PC-9 (cell line): Measurements from ENCODE around the gene NSMCE1. TPM values are rescaled to one million over a fixed set of nuclear protein-coding genes. Genes with fewer than 3 reads are reported as not detected.
"Not testable (repeated sequence)": the region's sequence is repeated elsewhere in the genome, so short reads cannot be mapped to it uniquely, and the experiment has no call there.

Experiments used
- BruUV-seq: library from RNA; stranded (reverse); fragments of 400-500 nt; replicated peaks from 2 replicates; lab custom pipeline; 2021; lab: Mats Ljungman, UMichigan
- CTCF ChIA-PET: fragments of 300-600 bp; sonication (Branson Sonifier 250); formaldehyde crosslinking; loops from one replicate; lab custom pipeline; 2022; ENCODE audit warnings: antibody characterized with exemption; lab: Charles Lee
- POLR2A ChIA-PET: fragments of 300-600 bp; sonication (Branson Sonifier 250); formaldehyde crosslinking; loops from one replicate; lab custom pipeline; 2022; ENCODE audit warnings: antibody characterized with exemption; ENCODE audit not compliant: unreplicated experiment; lab: Charles Lee
- DNase-seq, 2 experiments: peaks; one replicate each; pipeline versions ENCODE4 v3.0.0 to v3.0.0-alpha.2; 2015 to 2022; ENCODE audit warnings: mixed read lengths in 1 of 2
- H2AFZ ChIP-seq: fragments of 200-600 bp; sonication (generic); 2 replicates; pipeline ENCODE4 v1.8.1; 2017; ENCODE audit warnings: antibody characterized with exemption
- H3F3A ChIP-seq: fragments of 200-600 bp; sonication (generic); 2 replicates; pipeline ENCODE4 v1.8.1; 2017; ENCODE audit warnings: antibody characterized with exemption, mild to moderate bottlenecking, low read depth; ENCODE audit not compliant: insufficient read depth
- H3K27ac ChIP-seq: fragments of 200-600 bp; sonication (generic); 2 replicates; pipeline ENCODE4 v1.6.1; 2016; ENCODE audit warnings: mixed run types
- H3K27me3 ChIP-seq: fragments of 200-600 bp; sonication (generic); 2 replicates; pipeline ENCODE4 v1.6.1; 2016; ENCODE audit warnings: low read depth, mixed run types; ENCODE audit not compliant: insufficient read depth
- H3K36me3 ChIP-seq: fragments of 200-600 bp; sonication (generic); 2 replicates; pipeline ENCODE4 v1.6.1; 2016; ENCODE audit warnings: low read depth, mixed run types
- H3K4me1 ChIP-seq: fragments of 200-600 bp; sonication (generic); replicated peaks from 2 replicates; pipeline ENCODE4 v1.6.1; 2016; ENCODE audit warnings: mixed run types; ENCODE audit not compliant: insufficient read depth
- H3K4me2 ChIP-seq: fragments of 200-600 bp; sonication (generic); 2 replicates; pipeline ENCODE4 v1.6.1; 2017; ENCODE audit warnings: mixed run types
- H3K4me3 ChIP-seq: fragments of 200-600 bp; sonication (generic); 2 replicates; pipeline ENCODE4 v1.6.1; 2016; ENCODE audit warnings: mixed run types
- H3K79me2 ChIP-seq: fragments of 200-600 bp; sonication (generic); 2 replicates; pipeline ENCODE4 v1.6.1; 2017; ENCODE audit warnings: low read depth, mixed run types
- H3K9me2 ChIP-seq: fragments of 200-600 bp; sonication (generic); 2 replicates; pipeline ENCODE4 v1.8.1; 2017; ENCODE audit warnings: mild to moderate bottlenecking; ENCODE audit not compliant: insufficient read depth
- H3K9me3 ChIP-seq: fragments of 200-600 bp; sonication (generic); 2 replicates; pipeline ENCODE4 v1.8.1; 2016; ENCODE audit warnings: low read depth; ENCODE audit not compliant: insufficient read depth
- H4K20me1 ChIP-seq: fragments of 200-600 bp; sonication (generic); 2 replicates; pipeline ENCODE4 v1.8.1; 2017; ENCODE audit not compliant: insufficient read depth
- EZH2 ChIP-seq: fragments of 200-600 bp; sonication (generic); IDR thresholded peaks from 2 replicates; pipeline ENCODE4 v1.8.0; 2017; ENCODE audit warnings: antibody characterized with exemption, low read depth
- intact Hi-C: fragments of 100-400 bp; cut with micrococcal nuclease; formaldehyde crosslinking; loops from one replicate; pipeline ENCODE4 v1.10.0; 2022; ENCODE audit not compliant: unreplicated experiment
- total RNA-seq: library from RNA; stranded (reverse); gene quantifications from 2 replicates; pipeline ENCODE4 v1.2.3, GENCODE V29; 2021
- TF ChIP-seq, protein P1 (sequence below): fragments of 200-600 bp; sonication (generic); conservative IDR thresholded peaks from 2 replicates; pipeline ENCODE4 v1.6.1; 2017; ENCODE audit warnings: mixed run types, antibody characterized with exemption, mild to moderate bottlenecking, moderate library complexity

The NSMCE1 gene
- total RNA-seq, 1 experiment from 2014 or later: 114 TPM

GRCh38 chr16:27267037-27267677 is 1.4 kb downstream of the NSMCE1 start:
- CTCF ChIA-PET: no interaction called here

GRCh38 chr16:27265982-27266381 is 2.6 kb downstream of the NSMCE1 start:
- Histone ChIP-seq H3K9me2 (no peaks in the 10 kb centered on the region), H3K4me3 (no peak overlapping the region), H3K27ac (peak overlapping the region; percentile 82; the same call in 1 of the 2 replicates), H3K4me2 (no peak overlapping the region), H4K20me1 (no peaks in the 10 kb centered on the region), H3K79me2 (peaks cover 66% of the 10 kb centered on the region), H3K9me3 (no peaks in the 10 kb centered on the region), H2AFZ (no peak overlapping the region), H3F3A (peaks cover 36% of the 10 kb centered on the region), H3K36me3 (no peaks in the 10 kb centered on the region), H3K27me3 (no peaks in the 10 kb centered on the region), H3K4me1 (peaks cover 54% of the 10 kb centered on the region)
- DNase-seq: no peak
- CTCF ChIA-PET: no interaction called here
- no TSS peak for BruUV-seq
- intact Hi-C loops: no loop called here
- POLR2A ChIA-PET: no interaction called here
- TF ChIP-seq, protein P1, sequence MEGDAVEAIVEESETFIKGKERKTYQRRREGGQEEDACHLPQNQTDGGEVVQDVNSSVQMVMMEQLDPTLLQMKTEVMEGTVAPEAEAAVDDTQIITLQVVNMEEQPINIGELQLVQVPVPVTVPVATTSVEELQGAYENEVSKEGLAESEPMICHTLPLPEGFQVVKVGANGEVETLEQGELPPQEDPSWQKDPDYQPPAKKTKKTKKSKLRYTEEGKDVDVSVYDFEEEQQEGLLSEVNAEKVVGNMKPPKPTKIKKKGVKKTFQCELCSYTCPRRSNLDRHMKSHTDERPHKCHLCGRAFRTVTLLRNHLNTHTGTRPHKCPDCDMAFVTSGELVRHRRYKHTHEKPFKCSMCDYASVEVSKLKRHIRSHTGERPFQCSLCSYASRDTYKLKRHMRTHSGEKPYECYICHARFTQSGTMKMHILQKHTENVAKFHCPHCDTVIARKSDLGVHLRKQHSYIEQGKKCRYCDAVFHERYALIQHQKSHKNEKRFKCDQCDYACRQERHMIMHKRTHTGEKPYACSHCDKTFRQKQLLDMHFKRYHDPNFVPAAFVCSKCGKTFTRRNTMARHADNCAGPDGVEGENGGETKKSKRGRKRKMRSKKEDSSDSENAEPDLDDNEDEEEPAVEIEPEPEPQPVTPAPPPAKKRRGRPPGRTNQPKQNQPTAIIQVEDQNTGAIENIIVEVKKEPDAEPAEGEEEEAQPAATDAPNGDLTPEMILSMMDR: no peak
- no peak for TF ChIP-seq EZH2

More at GRCh38 chr16:27267037-27267677, 1.4 kb downstream of the NSMCE1 start:
- peak overlapping the region; percentile 92 for H3K4me3 ChIP-seq
- H3K27ac ChIP-seq: 0 out of 2 replicates have a peak overlapping the region, but pooled peaks have one; percentile 18
- no peaks in the 10 kb centered on the region for H3K9me3 ChIP-seq
- intact Hi-C loops: no loop called here
- POLR2A ChIA-PET: no interaction called here
- no peaks in the 10 kb centered on the region for H4K20me1 ChIP-seq
- peaks cover 37% of the 10 kb centered on the region for H3F3A ChIP-seq
- DNase-seq: no peak
- peak overlapping the region; percentile 89 for H3K4me2 ChIP-seq
- no peaks in the 10 kb centered on the region for H3K27me3 ChIP-seq
- peaks cover 57% of the 10 kb centered on the region for H3K79me2 ChIP-seq
- H3K9me2 ChIP-seq: no peaks in the 10 kb centered on the region
- no peak overlapping the region for H2AFZ ChIP-seq
- peaks cover 49% of the 10 kb centered on the region for H3K4me1 ChIP-seq
- H3K36me3 ChIP-seq: no peaks in the 10 kb centered on the region
- no peak for TF ChIP-seq EZH2
- TF ChIP-seq, protein P1: no peak
- no TSS peak for BruUV-seq

DNA sequence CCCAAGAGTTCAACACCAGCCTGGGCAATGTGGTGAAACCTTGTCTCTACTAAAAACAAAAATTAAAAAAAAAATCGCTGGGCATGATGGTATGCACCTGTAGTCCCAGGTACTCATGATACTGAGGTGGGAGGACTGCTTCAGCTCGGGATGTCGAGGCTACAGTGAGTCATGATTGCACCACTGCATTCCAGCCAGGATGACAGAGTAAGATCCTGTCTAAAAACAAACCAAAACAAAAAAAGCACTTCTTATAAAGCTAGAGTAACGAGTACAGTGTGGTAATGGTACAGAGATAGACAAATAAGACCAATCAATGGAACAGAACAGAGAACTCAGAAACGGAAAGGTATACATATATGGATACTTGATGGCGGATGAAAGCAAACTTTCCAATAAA is 4.4 kb downstream of the NSMCE1 start:
- no peaks in the 10 kb centered on the region for H3K9me2 ChIP-seq
- H2AFZ ChIP-seq: no peak overlapping the region
- peak; percentile 76 to 98 for DNase-seq
- no peaks in the 10 kb centered on the region for H3K36me3 ChIP-seq
- POLR2A ChIA-PET: interaction anchor here (0.5 to 0.8 kb wide), 8 partner anchors 15 to 286 kb away, joined by 4 to 10 read pairs (median 5); partner anchors contain the start of genes GTF3C1, KATNIP and KDM8
- H3K9me3 ChIP-seq: no peaks in the 10 kb centered on the region
- TF ChIP-seq EZH2: no peak
- TF ChIP-seq, protein P1: no peak
- BruUV-seq: no TSS peak
- CTCF ChIA-PET: interaction anchor here (0.5 to 1.3 kb wide), 4 partner anchors 29 to 960 kb away, joined by 3 to 7 read pairs (median 4); no protein-coding TSS in a partner anchor
- peaks cover 40% of the 10 kb centered on the region for H3F3A ChIP-seq
- intact Hi-C loops: loop anchor here (1.0 kb wide), 1 partner anchor 59 kb away; no protein-coding TSS in a partner anchor
- peaks cover 76% of the 10 kb centered on the region for H3K79me2 ChIP-seq
- H4K20me1 ChIP-seq: no peaks in the 10 kb centered on the region
- peak overlapping the region; percentile 29 for H3K4me3 ChIP-seq
- peaks cover 43% of the 10 kb centered on the region for H3K4me1 ChIP-seq
- H3K4me2 ChIP-seq: peak overlapping the region; percentile 69
- H3K27me3 ChIP-seq: no peaks in the 10 kb centered on the region
- peak overlapping the region; percentile 82 for H3K27ac ChIP-seq

DNA sequence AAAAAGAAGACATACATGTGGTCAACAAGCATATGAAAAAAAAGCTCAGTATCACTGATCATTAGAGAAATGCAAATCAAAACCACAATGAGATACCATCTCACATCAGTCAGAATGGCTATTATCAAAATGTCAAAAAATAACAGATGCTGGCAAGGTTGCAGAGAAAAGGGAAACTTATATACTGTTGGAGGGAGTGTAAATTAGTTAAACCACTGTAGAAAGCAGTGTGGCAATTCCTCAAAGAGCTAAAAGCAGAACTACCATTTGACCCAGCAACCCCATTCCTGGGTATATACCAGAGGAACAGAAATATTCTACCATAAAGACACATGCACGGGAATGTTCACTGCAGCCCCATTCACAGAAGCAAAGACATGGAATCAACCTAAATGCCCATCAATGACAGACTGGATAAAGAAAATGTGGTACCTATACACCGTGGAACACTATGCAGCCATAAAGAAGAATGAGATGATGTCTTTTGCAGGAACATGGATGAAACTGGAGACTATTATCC is 5.6 kb downstream of the NSMCE1 start:
- intact Hi-C loops, H4K20me1 ChIP-seq, H2AFZ ChIP-seq, POLR2A ChIA-PET, BruUV-seq, H3K4me3 ChIP-seq, H3K27me3 ChIP-seq, DNase-seq, H3K9me3 ChIP-seq, H3K9me2 ChIP-seq, CTCF ChIA-PET, H3K4me2 ChIP-seq, H3K36me3 ChIP-seq: not testable (repeated sequence)
- Histone ChIP-seq H3K79me2 (peaks cover 70% of the 10 kb centered on the region), H3F3A (peaks cover 46% of the 10 kb centered on the region), H3K27ac (peak overlapping the region; percentile 82), H3K4me1 (peaks cover 54% of the 10 kb centered on the region)
